DMS153 (cell line): ENCODE results near the gene ANG.

Experiments
- DNase-seq: peaks from one replicate; lab custom pipeline; 2025; lab: John Stamatoyannopoulos, UW

The ANG gene

GRCh38 chr14:20676072-20676471 lies 12.5 kb upstream of the ANG start:
- DNase-seq, result no peak

GRCh38 chr14:20679907-20680306 lies 8.7 kb upstream of the ANG start:
- no peak for DNase-seq

GRCh38 chr14:20680363-20680762 lies 8.2 kb upstream of the ANG start:
- no peak for DNase-seq

- DNase-seq, result no peak
Measured at GRCh38 chr14:20680843-20681347, 7.7 kb upstream of the ANG start.

- peak; percentile 48 for DNase-seq
Measured at GRCh38 chr14:20681348-20682126, 7.0 kb upstream of the ANG start.

- DNase-seq, result no peak
Measured at GRCh38 chr14:20682127-20682434, 6.5 kb upstream of the ANG start.

- DNase-seq, result peak; percentile 69
Measured at GRCh38 chr14:20682435-20683124, 6.0 kb upstream of the ANG start.

- peak; percentile 67 for DNase-seq
Measured at GRCh38 chr14:20683125-20683890, 5.3 kb upstream of the ANG start.

GRCh38 chr14:20683891-20684661 lies 4.5 kb upstream of the ANG start, which contains the start of gene RNASE4:
Gene RNASE4 (plus strand): TSS chr14:20684560. CDS start chr14:20699372, 14,812 bp downstream.
- peak; percentile 22 for DNase-seq

GRCh38 chr14:20684662-20685456 lies 3.7 kb upstream of the ANG start:
- DNase-seq, result no peak

GRCh38 chr14:20686386-20687143 lies 2.0 kb upstream of the ANG start:
- no peak for DNase-seq

GRCh38 chr14:20687362-20688166 lies 1.0 kb upstream of the ANG start:
- DNase-seq, result no peak

GRCh38 chr14:20690848-20691640 lies 2.5 kb downstream of the ANG start:
- DNase-seq, result peak; percentile 64

- DNase-seq, result no peak
Measured at GRCh38 chr14:20692116-20692751, 3.7 kb downstream of the ANG start.

- DNase-seq, result no peak
Measured at GRCh38 chr14:20696764-20697163, 8.2 kb downstream of the ANG start.

GRCh38 chr14:20697273-20698017 lies 8.9 kb downstream of the ANG start:
- DNase-seq, result peak; percentile 39

GRCh38 chr14:20698018-20698329 lies 9.4 kb downstream of the ANG start:
- DNase-seq, result no peak

- DNase-seq, result no peak
Measured at GRCh38 chr14:20698934-20699333, 10.4 kb downstream of the ANG start.
